ENCODE measurements around the gene HRH2.

HRH2 gene

GRCh38 chr5:175678074-175678473 is 20.2 kb downstream of the HRH2 start:
- no peak for TF ChIP-seq CTCF (conservative IDR thresholded peaks at IDR 0.05; ENCODE audit: low read depth, low read length)
- H3K4me1 ChIP-seq (ENCODE audit: low read depth, poor library complexity, severe bottlenecking): no peaks in the 10 kb centered on the region
- no peak overlapping the region for H3K9ac ChIP-seq
- no peak overlapping the region for H3K4me2 ChIP-seq
- H2AFZ ChIP-seq (ENCODE audit: low read depth): no peak overlapping the region
- H3K27me3 ChIP-seq (ENCODE audit: insufficient read depth, low read depth): no peaks in the 10 kb centered on the region; the same call in 1 of the 2 replicates
- H3K79me2 ChIP-seq (ENCODE audit: insufficient read depth, low read depth): no peaks in the 10 kb centered on the region
- no peak overlapping the region for H3K27ac ChIP-seq
- no peak overlapping the region for H3K4me3 ChIP-seq (IDR thresholded peaks at IDR 0.05; ENCODE audit: insufficient read depth, low read depth, low read length)
- no peaks in the 10 kb centered on the region for H3K36me3 ChIP-seq (ENCODE audit: insufficient read depth)
- H4K20me1 ChIP-seq (ENCODE audit: insufficient read depth): no peaks in the 10 kb centered on the region

GRCh38 chr5:175679411-175679810 is 21.5 kb downstream of the HRH2 start:
- Histone ChIP-seq H3K4me1 (ENCODE audit: low read depth, poor library complexity, severe bottlenecking) (no peaks in the 10 kb centered on the region), H3K27me3 (ENCODE audit: insufficient read depth, low read depth) (no peaks in the 10 kb centered on the region; the same call in 1 of the 2 replicates), H3K4me3 (IDR thresholded peaks at IDR 0.05; ENCODE audit: insufficient read depth, low read depth, low read length) (no peak overlapping the region), H4K20me1 (ENCODE audit: insufficient read depth) (no peaks in the 10 kb centered on the region), H2AFZ (ENCODE audit: low read depth) (no peak overlapping the region), H3K9ac (no peak overlapping the region), H3K27ac (no peak overlapping the region), H3K36me3 (ENCODE audit: insufficient read depth) (no peaks in the 10 kb centered on the region), H3K79me2 (ENCODE audit: insufficient read depth, low read depth) (no peaks in the 10 kb centered on the region), H3K4me2 (no peak overlapping the region)
- TF ChIP-seq CTCF (conservative IDR thresholded peaks at IDR 0.05; ENCODE audit: low read depth, low read length): no peak

- Histone ChIP-seq H2AFZ (ENCODE audit: low read depth) (no peak overlapping the region), H3K9ac (no peak overlapping the region), H3K36me3 (ENCODE audit: insufficient read depth) (no peaks in the 10 kb centered on the region), H3K4me1 (ENCODE audit: low read depth, poor library complexity, severe bottlenecking) (no peaks in the 10 kb centered on the region), H3K27ac (no peak overlapping the region), H4K20me1 (ENCODE audit: insufficient read depth) (no peaks in the 10 kb centered on the region), H3K79me2 (ENCODE audit: insufficient read depth, low read depth) (no peaks in the 10 kb centered on the region), H3K4me2 (no peak overlapping the region), H3K27me3 (ENCODE audit: insufficient read depth, low read depth) (no peaks in the 10 kb centered on the region; the same call in 1 of the 2 replicates), H3K4me3 (IDR thresholded peaks at IDR 0.05; ENCODE audit: insufficient read depth, low read depth, low read length) (no peak overlapping the region)
- TF ChIP-seq CTCF (conservative IDR thresholded peaks at IDR 0.05; ENCODE audit: low read depth, low read length): no peak
These were observed 22.1 kb downstream of the HRH2 start for GRCh38 chr5:175680020-175680419.

- no peaks in the 10 kb centered on the region; the same call in 1 of the 2 replicates for H3K27me3 ChIP-seq (ENCODE audit: insufficient read depth, low read depth)
- no peaks in the 10 kb centered on the region for H3K79me2 ChIP-seq (ENCODE audit: insufficient read depth, low read depth)
- no peaks in the 10 kb centered on the region for H4K20me1 ChIP-seq (ENCODE audit: insufficient read depth)
- no peak overlapping the region for H3K4me3 ChIP-seq (IDR thresholded peaks at IDR 0.05; ENCODE audit: insufficient read depth, low read depth, low read length)
- H3K4me1 ChIP-seq (ENCODE audit: low read depth, poor library complexity, severe bottlenecking): no peaks in the 10 kb centered on the region
- H3K4me2 ChIP-seq: no peak overlapping the region
- H3K9ac ChIP-seq: no peak overlapping the region
- H2AFZ ChIP-seq (ENCODE audit: low read depth): no peak overlapping the region
- no peak for TF ChIP-seq CTCF (conservative IDR thresholded peaks at IDR 0.05; ENCODE audit: low read depth, low read length)
- H3K27ac ChIP-seq: no peak overlapping the region
- H3K36me3 ChIP-seq (ENCODE audit: insufficient read depth): no peaks in the 10 kb centered on the region
These were observed 22.6 kb downstream of the HRH2 start for GRCh38 chr5:175680463-175680862.
